ENCODE results near the gene HSPBAP1.

HSPBAP1 gene

GRCh38 chr3:122793568-122794416 lies at the start of gene HSPBAP1:
HSPBAP1 (minus strand) TSS chr3:122793831; CDS start chr3:122793680, 151 bp downstream.
- Mint-ChIP-seq H3K9me3 (no peaks in the 10 kb centered on the region), H3K4me1 (peaks cover 19% of the 10 kb centered on the region), H3K4me3 (peak within 1 kb of the TSS; percentile 91 to 94), H3K27ac (peak within 1 kb of the TSS; percentile 85 to 90), H3K27me3 (no peaks in the 10 kb centered on the region)
- DNase-seq = peak; percentile 80 to 87
- peak; percentile 73 for ATAC-seq

- H3K27ac Mint-ChIP-seq = no peak overlapping the region
- ATAC-seq = no peak
Observed at GRCh38 chr3:122835590-122835989, 42.0 kb upstream of the HSPBAP1 start.

GRCh38 chr3:122828281-122828680 lies 34.6 kb upstream of the HSPBAP1 start:
- DNase-seq (no peak), ATAC-seq (no peak)
- H3K27ac Mint-ChIP-seq = no peak overlapping the region
- H3K4me1 Mint-ChIP-seq = no peaks in the 10 kb centered on the region
- no peak overlapping the region for H3K4me3 Mint-ChIP-seq
- H3K27me3 Mint-ChIP-seq = no peaks in the 10 kb centered on the region
- H3K9me3 Mint-ChIP-seq = no peaks in the 10 kb centered on the region

More at GRCh38 chr3:122835590-122835989, 42.0 kb upstream of the HSPBAP1 start:
- no peak for DNase-seq
- H3K4me1 Mint-ChIP-seq = no peaks in the 10 kb centered on the region
- no peak overlapping the region for H3K4me3 Mint-ChIP-seq
- H3K27me3 Mint-ChIP-seq = no peaks in the 10 kb centered on the region
- peaks cover 0 to 8% of the 10 kb centered on the region in 2 donors for H3K9me3 Mint-ChIP-seq

- H3K4me3 Mint-ChIP-seq = no peak overlapping the region
- ATAC-seq (no peak), DNase-seq (no peak)
- no peaks in the 10 kb centered on the region for H3K4me1 Mint-ChIP-seq
- H3K27me3 Mint-ChIP-seq = no peaks in the 10 kb centered on the region
- no peaks in the 10 kb centered on the region for H3K9me3 Mint-ChIP-seq
- no peak overlapping the region for H3K27ac Mint-ChIP-seq
Observed at GRCh38 chr3:122826278-122826677, 32.6 kb upstream of the HSPBAP1 start.

GRCh38 chr3:122825460-122825859 lies 31.8 kb upstream of the HSPBAP1 start:
- Mint-ChIP-seq H3K27me3 (no peaks in the 10 kb centered on the region), H3K4me3 (no peak overlapping the region), H3K4me1 (no peaks in the 10 kb centered on the region), H3K27ac (no peak overlapping the region), H3K9me3 (no peaks in the 10 kb centered on the region)
- ATAC-seq (no peak), DNase-seq (no peak)

- DNase-seq = no peak
Observed at GRCh38 chr3:122824465-122825381, 31.1 kb upstream of the HSPBAP1 start.

GRCh38 chr3:122816587-122816986 lies 23.0 kb upstream of the HSPBAP1 start:
- Mint-ChIP-seq H3K27ac (no peak overlapping the region), H3K9me3 (no peaks in the 10 kb centered on the region), H3K27me3 (no peaks in the 10 kb centered on the region), H3K4me3 (no peak overlapping the region), H3K4me1 (no peaks in the 10 kb centered on the region)
- ATAC-seq (no peak), DNase-seq (no peak)

More at GRCh38 chr3:122824465-122825381, 31.1 kb upstream of the HSPBAP1 start:
- ATAC-seq = no peak
- no peaks in the 10 kb centered on the region for H3K4me1 Mint-ChIP-seq
- no peaks in the 10 kb centered on the region for H3K9me3 Mint-ChIP-seq
- H3K4me3 Mint-ChIP-seq = no peak overlapping the region
- peak overlapping the region in 1 of 2 donors; percentile 15 for H3K27ac Mint-ChIP-seq
- H3K27me3 Mint-ChIP-seq = no peaks in the 10 kb centered on the region

GRCh38 chr3:122810734-122811133 lies 17.1 kb upstream of the HSPBAP1 start:
- DNase-seq (no peak), ATAC-seq (no peak)
- H3K27ac Mint-ChIP-seq = no peak overlapping the region
- H3K27me3 Mint-ChIP-seq = no peaks in the 10 kb centered on the region
- H3K4me1 Mint-ChIP-seq = no peaks in the 10 kb centered on the region
- no peaks in the 10 kb centered on the region for H3K9me3 Mint-ChIP-seq
- H3K4me3 Mint-ChIP-seq = no peak overlapping the region

GRCh38 chr3:122803977-122804376 lies 10.3 kb upstream of the HSPBAP1 start:
- DNase-seq (no peak), ATAC-seq (no peak)
- no peaks in the 10 kb centered on the region for H3K4me1 Mint-ChIP-seq
- H3K9me3 Mint-ChIP-seq = no peaks in the 10 kb centered on the region
- no peak overlapping the region for H3K27ac Mint-ChIP-seq
- no peak overlapping the region for H3K4me3 Mint-ChIP-seq
- no peaks in the 10 kb centered on the region for H3K27me3 Mint-ChIP-seq

- Mint-ChIP-seq H3K4me1 (peaks cover under 1% of the 10 kb centered on the region), H3K9me3 (no peaks in the 10 kb centered on the region), H3K4me3 (no peak overlapping the region), H3K27ac (peak overlapping the region in 1 of 2 donors; percentile 17), H3K27me3 (no peaks in the 10 kb centered on the region)
- DNase-seq (no peak), ATAC-seq (no peak)
Observed at GRCh38 chr3:122802323-122802722, 8.7 kb upstream of the HSPBAP1 start.

GRCh38 chr3:122800706-122801237 lies 7.1 kb upstream of the HSPBAP1 start:
- DNase-seq = no peak
- no peaks in the 10 kb centered on the region for H3K9me3 Mint-ChIP-seq
- H3K4me3 Mint-ChIP-seq = no peak overlapping the region
- no peak overlapping the region for H3K27ac Mint-ChIP-seq
- H3K27me3 Mint-ChIP-seq = no peaks in the 10 kb centered on the region
- peaks cover 16% of the 10 kb centered on the region for H3K4me1 Mint-ChIP-seq
- ATAC-seq = no peak

GRCh38 chr3:122800031-122800430 lies 6.4 kb upstream of the HSPBAP1 start:
- H3K4me1 Mint-ChIP-seq = peaks cover 19% of the 10 kb centered on the region
- no peak for ATAC-seq

GRCh38 chr3:122799322-122799721 lies 5.7 kb upstream of the HSPBAP1 start:
- no peaks in the 10 kb centered on the region for H3K27me3 Mint-ChIP-seq
- DNase-seq (no peak), ATAC-seq (no peak)
- no peak overlapping the region for H3K27ac Mint-ChIP-seq
- peaks cover 19% of the 10 kb centered on the region for H3K4me1 Mint-ChIP-seq
- no peak overlapping the region for H3K4me3 Mint-ChIP-seq
- H3K9me3 Mint-ChIP-seq = no peaks in the 10 kb centered on the region

More at GRCh38 chr3:122800031-122800430, 6.4 kb upstream of the HSPBAP1 start:
- Mint-ChIP-seq H3K27me3 (no peaks in the 10 kb centered on the region), H3K9me3 (no peaks in the 10 kb centered on the region), H3K27ac (no peak overlapping the region), H3K4me3 (no peak overlapping the region)
- DNase-seq = no peak

- Mint-ChIP-seq H3K27me3 (no peaks in the 10 kb centered on the region), H3K4me3 (no peak overlapping the region), H3K9me3 (no peaks in the 10 kb centered on the region), H3K4me1 (peaks cover 19% of the 10 kb centered on the region), H3K27ac (no peak overlapping the region)
- DNase-seq = no peak
- no peak for ATAC-seq
Observed at GRCh38 chr3:122797291-122797690, 3.7 kb upstream of the HSPBAP1 start.

GRCh38 chr3:122795674-122796195 lies 2.1 kb upstream of the HSPBAP1 start:
- Mint-ChIP-seq H3K4me3 (peak overlapping the region; percentile 74 to 94), H3K9me3 (no peaks in the 10 kb centered on the region), H3K27ac (peak overlapping the region; percentile 40 to 43), H3K27me3 (no peaks in the 10 kb centered on the region), H3K4me1 (peaks cover 19% of the 10 kb centered on the region)
- ATAC-seq (no peak), DNase-seq (no peak)

Measured in stimulated activated naive CD8-positive, alpha-beta T cell treated with anti-CD3 and anti-CD28 coated beads, Interleukin-15, amount 100 ng/mL, for 72 hours (primary cell).